GM11168 (cell line): ENCODE measurements around the gene JAK1.

Experiments used
- in situ Hi-C: fragments of 300-500 bp; cut with MboI; formaldehyde crosslinking; loops from one replicate; pipeline ENCODE4 v1.12.0; 2022; ENCODE audit warnings: low sequenced_read_pairs; ENCODE audit not compliant: unreplicated experiment

The JAK1 gene

GRCh38 chr1:64846573-64847430, 119.5 kb downstream of the JAK1 start:
- in situ Hi-C loops = loop anchor here (25.0 kb wide), 1 partner anchor 585 kb away; no protein-coding TSS in a partner anchor

- in situ Hi-C loops = loop anchor here (25.0 kb wide), 1 partner anchor 584 kb away; no protein-coding TSS in a partner anchor
Measured at GRCh38 chr1:64845831-64846425, 120.4 kb downstream of the JAK1 start.

GRCh38 chr1:64844609-64845008, 121.7 kb downstream of the JAK1 start:
- in situ Hi-C loops = loop anchor here (25.0 kb wide), 1 partner anchor 582 kb away; no protein-coding TSS in a partner anchor

- in situ Hi-C loops = loop anchor here (25.0 kb wide), 1 partner anchor 582 kb away; no protein-coding TSS in a partner anchor
Measured at GRCh38 chr1:64844175-64844574, 122.2 kb downstream of the JAK1 start.

- in situ Hi-C loops = loop anchor here (25.0 kb wide), 1 partner anchor 581 kb away; no protein-coding TSS in a partner anchor
Measured at GRCh38 chr1:64843675-64844074, 122.7 kb downstream of the JAK1 start.

GRCh38 chr1:64842224-64842623, 124.1 kb downstream of the JAK1 start:
- in situ Hi-C loops = loop anchor here (25.0 kb wide), 1 partner anchor 580 kb away; no protein-coding TSS in a partner anchor

GRCh38 chr1:64841330-64842065, 124.9 kb downstream of the JAK1 start:
- in situ Hi-C loops = loop anchor here (25.0 kb wide), 1 partner anchor 579 kb away; no protein-coding TSS in a partner anchor

GRCh38 chr1:64839732-64840405, 126.5 kb downstream of the JAK1 start:
- in situ Hi-C loops = loop anchor here (25.0 kb wide), 1 partner anchor 578 kb away; no protein-coding TSS in a partner anchor

- in situ Hi-C loops = loop anchor here (25.0 kb wide), 1 partner anchor 577 kb away; no protein-coding TSS in a partner anchor
Measured at GRCh38 chr1:64839261-64839660, 127.1 kb downstream of the JAK1 start.

- in situ Hi-C loops = loop anchor here (25.0 kb wide), 1 partner anchor 576 kb away; no protein-coding TSS in a partner anchor
Measured at GRCh38 chr1:64838486-64838885, 127.9 kb downstream of the JAK1 start.

GRCh38 chr1:64836802-64837201, 129.5 kb downstream of the JAK1 start:
- in situ Hi-C loops = loop anchor here (25.0 kb wide), 1 partner anchor 575 kb away; no protein-coding TSS in a partner anchor

GRCh38 chr1:64834734-64835133, 131.6 kb downstream of the JAK1 start:
- in situ Hi-C loops = loop anchor here (25.0 kb wide), 1 partner anchor 572 kb away; no protein-coding TSS in a partner anchor

- in situ Hi-C loops = loop anchor here (25.0 kb wide), 1 partner anchor 568 kb away; no protein-coding TSS in a partner anchor
Measured at GRCh38 chr1:64830030-64830651, 136.2 kb downstream of the JAK1 start.

GRCh38 chr1:64829411-64830029, 136.8 kb downstream of the JAK1 start:
- in situ Hi-C loops = loop anchor here (25.0 kb wide), 1 partner anchor 567 kb away; no protein-coding TSS in a partner anchor

GRCh38 chr1:64828829-64829228, 137.5 kb downstream of the JAK1 start:
- in situ Hi-C loops = loop anchor here (25.0 kb wide), 1 partner anchor 567 kb away; no protein-coding TSS in a partner anchor

GRCh38 chr1:64826991-64827390, 139.4 kb downstream of the JAK1 start:
- in situ Hi-C loops = loop anchor here (25.0 kb wide), 1 partner anchor 565 kb away; no protein-coding TSS in a partner anchor

GRCh38 chr1:64823691-64824476, 142.5 kb downstream of the JAK1 start:
- in situ Hi-C loops = loop anchor here (25.0 kb wide), 1 partner anchor 137 kb away; no protein-coding TSS in a partner anchor
